HK-2 (cell line): ENCODE measurements around the gene CST1.
"Not testable (repeated sequence)": the region's sequence is repeated elsewhere in the genome, so short reads cannot be mapped to it uniquely, and the experiment has no call there.

Experiments
- DNase-seq: peaks from one replicate; pipeline ENCODE4 v3.0.0-alpha.2; 2018; ENCODE audit not compliant: unreplicated experiment

CST1 gene

GRCh38 chr20:23755131-23755611 is 4.4 kb upstream of the CST1 start:
- not testable (repeated sequence) for DNase-seq

- DNase-seq: no peak
Observed at GRCh38 chr20:23754731-23755130, 4.0 kb upstream of the CST1 start.

- no peak for DNase-seq
Observed at GRCh38 chr20:23753589-23753988, 2.9 kb upstream of the CST1 start.

- no peak for DNase-seq
Observed at GRCh38 chr20:23753194-23753548, 2.4 kb upstream of the CST1 start.

- DNase-seq: no peak
Observed at GRCh38 chr20:23752481-23753193, 1.9 kb upstream of the CST1 start.

- DNase-seq: no peak
Observed at GRCh38 chr20:23752019-23752418, 1.3 kb upstream of the CST1 start.

- no peak for DNase-seq
Observed at GRCh38 chr20:23749746-23750145, 989 bp downstream of the CST1 start.

GRCh38 chr20:23748975-23749374 is 1.8 kb downstream of the CST1 start:
- DNase-seq: not testable (repeated sequence)

- not testable (repeated sequence) for DNase-seq
Observed at GRCh38 chr20:23747551-23747950, 3.2 kb downstream of the CST1 start.

GRCh38 chr20:23747092-23747491 is 3.6 kb downstream of the CST1 start:
- DNase-seq: not testable (repeated sequence)

- DNase-seq: no peak
Observed at GRCh38 chr20:23746321-23746720, 4.4 kb downstream of the CST1 start.

GRCh38 chr20:23745247-23745646 is 5.5 kb downstream of the CST1 start:
- DNase-seq: no peak

- DNase-seq: no peak
Observed at GRCh38 chr20:23744817-23745216, 5.9 kb downstream of the CST1 start.

GRCh38 chr20:23735391-23735790 is 15.3 kb downstream of the CST1 start:
- DNase-seq: not testable (repeated sequence)

GRCh38 chr20:23734949-23735348 is 15.8 kb downstream of the CST1 start:
- not testable (repeated sequence) for DNase-seq

GRCh38 chr20:23734440-23734839 is 16.3 kb downstream of the CST1 start:
- DNase-seq: not testable (repeated sequence)

- no peak for DNase-seq
Observed at GRCh38 chr20:23727016-23727415, 23.7 kb downstream of the CST1 start.

- no peak for DNase-seq
Observed at GRCh38 chr20:23725102-23725501, 25.6 kb downstream of the CST1 start.

GRCh38 chr20:23723659-23724307 is 27.0 kb downstream of the CST1 start:
- peak; percentile 30 for DNase-seq

GRCh38 chr20:23722851-23723250 is 27.9 kb downstream of the CST1 start:
- not testable (repeated sequence) for DNase-seq

GRCh38 chr20:23721962-23722361 is 28.8 kb downstream of the CST1 start:
- DNase-seq: no peak

- not testable (repeated sequence) for DNase-seq
Observed at GRCh38 chr20:23719351-23719750, 31.4 kb downstream of the CST1 start.

GRCh38 chr20:23711778-23712177 is 39.0 kb downstream of the CST1 start:
- not testable (repeated sequence) for DNase-seq
